Astrocyte (in vitro differentiated cells and primary cell): ENCODE data around the gene OR1S2.

Experiments
- EZH2 ChIP-seq: IDR thresholded peaks from 2 replicates; pipeline ENCODE4 v1.6.1; 2012; ENCODE audit warnings: mild to moderate bottlenecking, low read length, inconsistent platforms; ENCODE audit not compliant: insufficient read depth
- TF ChIP-seq, protein P1 (sequence below): IDR thresholded peaks from 2 replicates; pipeline ENCODE4 v1.5.1; 2011; ENCODE audit warnings: low read depth, mild to moderate bottlenecking, inconsistent platforms, low read length, moderate library complexity; ENCODE audit not compliant: insufficient read depth

DNA sequence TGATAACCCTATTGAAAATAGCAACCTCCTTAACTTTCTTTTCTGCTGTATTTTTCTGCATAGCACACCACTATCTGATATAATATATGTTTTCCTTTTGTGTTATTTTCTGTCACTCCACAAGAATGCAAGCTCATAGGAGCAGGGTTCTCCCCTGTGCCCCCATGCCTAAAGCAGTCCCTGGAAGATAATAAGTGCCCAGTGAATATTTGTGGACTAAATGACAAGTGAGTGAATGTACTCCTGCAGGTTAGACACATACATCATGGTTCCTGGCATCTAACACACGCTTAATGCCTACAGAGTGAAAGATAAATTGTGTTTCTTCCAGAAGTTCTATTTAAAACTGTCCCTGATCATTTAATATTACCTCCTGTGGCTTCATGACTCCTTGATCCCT, 39.0 kb downstream of the OR1S2 start:
- TF ChIP-seq, protein P1, sequence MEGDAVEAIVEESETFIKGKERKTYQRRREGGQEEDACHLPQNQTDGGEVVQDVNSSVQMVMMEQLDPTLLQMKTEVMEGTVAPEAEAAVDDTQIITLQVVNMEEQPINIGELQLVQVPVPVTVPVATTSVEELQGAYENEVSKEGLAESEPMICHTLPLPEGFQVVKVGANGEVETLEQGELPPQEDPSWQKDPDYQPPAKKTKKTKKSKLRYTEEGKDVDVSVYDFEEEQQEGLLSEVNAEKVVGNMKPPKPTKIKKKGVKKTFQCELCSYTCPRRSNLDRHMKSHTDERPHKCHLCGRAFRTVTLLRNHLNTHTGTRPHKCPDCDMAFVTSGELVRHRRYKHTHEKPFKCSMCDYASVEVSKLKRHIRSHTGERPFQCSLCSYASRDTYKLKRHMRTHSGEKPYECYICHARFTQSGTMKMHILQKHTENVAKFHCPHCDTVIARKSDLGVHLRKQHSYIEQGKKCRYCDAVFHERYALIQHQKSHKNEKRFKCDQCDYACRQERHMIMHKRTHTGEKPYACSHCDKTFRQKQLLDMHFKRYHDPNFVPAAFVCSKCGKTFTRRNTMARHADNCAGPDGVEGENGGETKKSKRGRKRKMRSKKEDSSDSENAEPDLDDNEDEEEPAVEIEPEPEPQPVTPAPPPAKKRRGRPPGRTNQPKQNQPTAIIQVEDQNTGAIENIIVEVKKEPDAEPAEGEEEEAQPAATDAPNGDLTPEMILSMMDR, result no peak
- no peak for TF ChIP-seq EZH2
